ENCODE data around the gene LRP3. TPM values are rescaled to one million over a fixed set of nuclear protein-coding genes. Genes with fewer than 3 reads are reported as not detected.
A peak's percentile ranks its signal among the peaks of the same experiment; 100 is the strongest.

Gene LRP3
- total and polyA plus RNA-seq, 2 of the 13 experiments (the other 11 are each of a cell fraction or from before 2014, with no cell fraction given): 17.6 to 51.6 TPM

GRCh38 chr19:33248553-33248953 lies 54.4 kb downstream of the LRP3 start (continued):
- peak; percentile 71 for TF ChIP-seq PAXIP1 (CRISPR knock-in tag; conservative IDR thresholded peaks at IDR 0.05)
- peak; percentile 96; the same call in 1 of the 2 replicates for TF ChIP-seq ZNF232 (CRISPR knock-in tag; IDR thresholded peaks at IDR 0.05; ENCODE audit: borderline replicate concordance)
- TF ChIP-seq ZNF761 (CRISPR knock-in tag; conservative IDR thresholded peaks at IDR 0.05): 0 out of 2 replicates have a peak, but pooled peaks have one; percentile 64
- TF ChIP-seq ZNF543 (CRISPR knock-in tag; IDR thresholded peaks at IDR 0.05): no peak
- peak; percentile 58 for TF ChIP-seq TEAD3 (CRISPR knock-in tag; optimal IDR thresholded peaks at IDR 0.05; ENCODE audit: borderline replicate concordance)
- TF ChIP-seq ZNF343 (CRISPR knock-in tag; IDR thresholded peaks at IDR 0.05): 0 out of 2 replicates have a peak, but pooled peaks have one; percentile 14
- peak; percentile 73; the same call in 1 of the 2 replicates for TF ChIP-seq MEIS1 (CRISPR knock-in tag; IDR thresholded peaks at IDR 0.05; ENCODE audit: borderline replicate concordance)
- no peak for TF ChIP-seq ATF7 (IDR thresholded peaks at IDR 0.05)
- peak; percentile 70 for TF ChIP-seq ATF7 (CRISPR knock-in tag; IDR thresholded peaks at IDR 0.05)
- TF ChIP-seq NCOR1 (IDR thresholded peaks at IDR 0.05; ENCODE audit: borderline replicate concordance, low read length): peak; percentile 54; the same call in 1 of the 2 replicates
- peak; percentile 54; the same call in 1 of the 2 replicates for TF ChIP-seq HOXA3 (CRISPR knock-in tag; IDR thresholded peaks at IDR 0.05)
- TF ChIP-seq SOX6 (IDR thresholded peaks at IDR 0.05): no peak
- 0 out of 2 replicates have a peak, but pooled peaks have one; percentile 57 for TF ChIP-seq SOX6 (CRISPR knock-in tag; IDR thresholded peaks at IDR 0.05)
- TF ChIP-seq ZNF296 (CRISPR knock-in tag; conservative IDR thresholded peaks at IDR 0.05): no peak; the same call in 1 of the 2 replicates
- TF ChIP-seq ZNF546 (CRISPR knock-in tag; conservative IDR thresholded peaks at IDR 0.05): peak; percentile 24; the same call in 1 of the 2 replicates
- no peak for TF ChIP-seq ZNF337 (CRISPR knock-in tag; IDR thresholded peaks at IDR 0.05; ENCODE audit: borderline replicate concordance, low read depth)
- no peak for TF ChIP-seq TBL1XR1 (IDR thresholded peaks at IDR 0.05; ENCODE audit: borderline replicate concordance, low read length, partially characterized antibody)
- 0 out of 2 replicates have a peak, but pooled peaks have one; percentile 26 for TF ChIP-seq BCL6 (CRISPR knock-in tag; IDR thresholded peaks at IDR 0.05)
- no peak for TF ChIP-seq ZNF160 (CRISPR knock-in tag; IDR thresholded peaks at IDR 0.05)
- TF ChIP-seq ZBTB38 (CRISPR knock-in tag; IDR thresholded peaks at IDR 0.05): no peak
- TF ChIP-seq WIZ (CRISPR knock-in tag; IDR thresholded peaks at IDR 0.05): peak; percentile 58; the same call in 1 of the 2 replicates
- 0 out of 2 replicates have a peak, but pooled peaks have one; percentile 9 for TF ChIP-seq NFKB2 (CRISPR knock-in tag; IDR thresholded peaks at IDR 0.05; ENCODE audit: borderline replicate concordance)
- no peak for TF ChIP-seq MYNN (CRISPR knock-in tag; IDR thresholded peaks at IDR 0.05; ENCODE audit: low read depth)
- TF ChIP-seq ZNF781 (CRISPR knock-in tag; IDR thresholded peaks at IDR 0.05; ENCODE audit: borderline replicate concordance, not compliant biosample characterization): no peak
- peak; percentile 93 for TF ChIP-seq NR2F6 (IDR thresholded peaks at IDR 0.05)
- peak; percentile 96 for TF ChIP-seq NR2F6 (CRISPR knock-in tag; IDR thresholded peaks at IDR 0.05)
- no peak for TF ChIP-seq TCF12 (IDR thresholded peaks at IDR 0.05)
- 0 out of 2 replicates have a peak, but pooled peaks have one; percentile 52 for TF ChIP-seq TCF12 (CRISPR knock-in tag; IDR thresholded peaks at IDR 0.05)
